Measurements from ENCODE around the gene CELSR2.

GRCh38 chr1:109213345-109213823 is 36.0 kb upstream of the CELSR2 start:
- TF ChIP-seq, protein P1, sequence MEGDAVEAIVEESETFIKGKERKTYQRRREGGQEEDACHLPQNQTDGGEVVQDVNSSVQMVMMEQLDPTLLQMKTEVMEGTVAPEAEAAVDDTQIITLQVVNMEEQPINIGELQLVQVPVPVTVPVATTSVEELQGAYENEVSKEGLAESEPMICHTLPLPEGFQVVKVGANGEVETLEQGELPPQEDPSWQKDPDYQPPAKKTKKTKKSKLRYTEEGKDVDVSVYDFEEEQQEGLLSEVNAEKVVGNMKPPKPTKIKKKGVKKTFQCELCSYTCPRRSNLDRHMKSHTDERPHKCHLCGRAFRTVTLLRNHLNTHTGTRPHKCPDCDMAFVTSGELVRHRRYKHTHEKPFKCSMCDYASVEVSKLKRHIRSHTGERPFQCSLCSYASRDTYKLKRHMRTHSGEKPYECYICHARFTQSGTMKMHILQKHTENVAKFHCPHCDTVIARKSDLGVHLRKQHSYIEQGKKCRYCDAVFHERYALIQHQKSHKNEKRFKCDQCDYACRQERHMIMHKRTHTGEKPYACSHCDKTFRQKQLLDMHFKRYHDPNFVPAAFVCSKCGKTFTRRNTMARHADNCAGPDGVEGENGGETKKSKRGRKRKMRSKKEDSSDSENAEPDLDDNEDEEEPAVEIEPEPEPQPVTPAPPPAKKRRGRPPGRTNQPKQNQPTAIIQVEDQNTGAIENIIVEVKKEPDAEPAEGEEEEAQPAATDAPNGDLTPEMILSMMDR (IDR thresholded peaks at IDR 0.05), result no peak
- TF ChIP-seq POLR2A (IDR thresholded peaks at IDR 0.05), result no peak

All from uterus (tissue), 2 donors.